Lung microvascular endothelial cell (primary cell): ENCODE results near the gene DCAF15. TPM values are rescaled to one million over a fixed set of nuclear protein-coding genes. Genes with fewer than 3 reads are reported as not detected.
"Not testable (repeated sequence)": the region's sequence is repeated elsewhere in the genome, so short reads cannot be mapped to it uniquely, and the experiment has no call there.

Source experiments
- DNase-seq, 2 donors: peaks; one replicate each; pipeline versions ENCODE4 v3.0.0 to v3.0.0-alpha.2; 2010; ENCODE audit warnings: low read depth in 2 of 2
- total RNA-seq: library from RNA; depleted of rRNA; stranded (reverse); fragments of >200 nt; gene quantifications from 2 replicates; pipeline ENCODE4 v1.2.1, GENCODE V29; 2014

The DCAF15 gene, protein sequence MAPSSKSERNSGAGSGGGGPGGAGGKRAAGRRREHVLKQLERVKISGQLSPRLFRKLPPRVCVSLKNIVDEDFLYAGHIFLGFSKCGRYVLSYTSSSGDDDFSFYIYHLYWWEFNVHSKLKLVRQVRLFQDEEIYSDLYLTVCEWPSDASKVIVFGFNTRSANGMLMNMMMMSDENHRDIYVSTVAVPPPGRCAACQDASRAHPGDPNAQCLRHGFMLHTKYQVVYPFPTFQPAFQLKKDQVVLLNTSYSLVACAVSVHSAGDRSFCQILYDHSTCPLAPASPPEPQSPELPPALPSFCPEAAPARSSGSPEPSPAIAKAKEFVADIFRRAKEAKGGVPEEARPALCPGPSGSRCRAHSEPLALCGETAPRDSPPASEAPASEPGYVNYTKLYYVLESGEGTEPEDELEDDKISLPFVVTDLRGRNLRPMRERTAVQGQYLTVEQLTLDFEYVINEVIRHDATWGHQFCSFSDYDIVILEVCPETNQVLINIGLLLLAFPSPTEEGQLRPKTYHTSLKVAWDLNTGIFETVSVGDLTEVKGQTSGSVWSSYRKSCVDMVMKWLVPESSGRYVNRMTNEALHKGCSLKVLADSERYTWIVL
- 6.1 and 8.5 TPM in 2 replicates for total RNA-seq

DNA sequence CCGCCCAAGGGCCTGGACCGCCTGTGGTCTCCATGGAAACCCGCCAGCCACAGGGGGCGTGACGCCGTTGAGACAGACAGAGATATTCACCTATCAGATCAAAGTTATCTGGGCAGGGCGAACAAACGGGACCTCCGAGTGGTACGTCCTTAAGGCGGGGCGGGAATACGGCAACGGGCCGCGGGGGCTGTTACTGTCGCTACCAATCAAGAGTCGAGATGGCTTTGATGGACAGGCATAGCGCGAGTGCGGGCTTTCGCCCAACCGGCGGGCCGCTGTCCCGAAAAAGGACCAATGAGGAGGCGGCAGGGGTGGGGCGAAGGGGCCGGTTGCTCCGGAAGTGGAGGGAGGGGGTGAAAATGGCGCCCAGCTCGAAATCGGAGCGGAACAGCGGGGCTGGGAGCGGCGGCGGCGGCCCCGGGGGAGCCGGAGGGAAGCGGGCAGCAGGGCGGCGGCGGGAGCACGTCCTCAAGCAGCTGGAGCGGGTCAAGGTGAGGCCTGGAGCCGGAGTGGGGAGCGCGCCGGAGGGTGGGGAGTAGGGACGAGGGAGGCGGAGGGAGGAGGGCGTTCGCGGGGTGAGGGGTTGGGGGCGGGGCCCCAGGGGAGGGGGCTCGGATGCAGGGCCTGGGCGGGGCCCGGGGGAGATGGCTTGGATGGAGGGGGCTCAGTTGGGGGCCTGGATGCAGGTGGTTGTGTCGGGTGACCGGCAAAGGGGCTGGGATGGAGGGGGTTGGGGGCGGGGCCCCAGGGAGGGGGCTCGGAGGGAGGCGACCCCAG is at the start of gene DCAF15:
DCAF15 (plus strand) TSS at position 356 of the 777 bp plus-strand sequence; CDS start at position 360, 4 bp downstream.
- peak; percentile 100 for DNase-seq

DNA sequence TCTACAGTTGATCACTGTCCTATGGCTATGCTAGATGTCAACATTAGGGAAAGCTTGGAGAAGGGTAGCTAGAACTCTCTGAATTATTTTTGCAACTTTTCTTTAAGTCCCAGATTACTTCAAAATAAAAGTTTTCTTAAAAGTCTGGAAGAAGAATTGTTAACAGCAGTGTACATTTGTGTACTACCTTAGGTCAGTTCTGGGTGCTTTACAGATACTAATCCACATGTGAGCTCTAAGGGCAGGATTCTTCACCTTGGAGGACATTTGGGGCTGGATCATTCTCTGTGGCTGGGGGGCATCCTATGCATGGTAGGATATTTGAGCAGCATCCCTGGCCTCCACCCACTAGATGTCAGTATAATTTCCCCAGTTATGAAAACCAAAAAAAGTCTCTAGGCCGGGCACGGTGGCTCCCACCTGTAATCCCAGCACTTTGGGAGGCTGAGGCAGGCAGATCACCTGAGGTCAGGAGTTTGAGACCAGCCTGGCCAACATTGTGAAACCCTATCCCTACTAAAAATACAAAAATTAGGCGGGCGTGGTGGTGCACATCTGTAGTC is 49.2 kb upstream of the DCAF15 start:
- peak; percentile 27 to 49 for DNase-seq

DNA sequence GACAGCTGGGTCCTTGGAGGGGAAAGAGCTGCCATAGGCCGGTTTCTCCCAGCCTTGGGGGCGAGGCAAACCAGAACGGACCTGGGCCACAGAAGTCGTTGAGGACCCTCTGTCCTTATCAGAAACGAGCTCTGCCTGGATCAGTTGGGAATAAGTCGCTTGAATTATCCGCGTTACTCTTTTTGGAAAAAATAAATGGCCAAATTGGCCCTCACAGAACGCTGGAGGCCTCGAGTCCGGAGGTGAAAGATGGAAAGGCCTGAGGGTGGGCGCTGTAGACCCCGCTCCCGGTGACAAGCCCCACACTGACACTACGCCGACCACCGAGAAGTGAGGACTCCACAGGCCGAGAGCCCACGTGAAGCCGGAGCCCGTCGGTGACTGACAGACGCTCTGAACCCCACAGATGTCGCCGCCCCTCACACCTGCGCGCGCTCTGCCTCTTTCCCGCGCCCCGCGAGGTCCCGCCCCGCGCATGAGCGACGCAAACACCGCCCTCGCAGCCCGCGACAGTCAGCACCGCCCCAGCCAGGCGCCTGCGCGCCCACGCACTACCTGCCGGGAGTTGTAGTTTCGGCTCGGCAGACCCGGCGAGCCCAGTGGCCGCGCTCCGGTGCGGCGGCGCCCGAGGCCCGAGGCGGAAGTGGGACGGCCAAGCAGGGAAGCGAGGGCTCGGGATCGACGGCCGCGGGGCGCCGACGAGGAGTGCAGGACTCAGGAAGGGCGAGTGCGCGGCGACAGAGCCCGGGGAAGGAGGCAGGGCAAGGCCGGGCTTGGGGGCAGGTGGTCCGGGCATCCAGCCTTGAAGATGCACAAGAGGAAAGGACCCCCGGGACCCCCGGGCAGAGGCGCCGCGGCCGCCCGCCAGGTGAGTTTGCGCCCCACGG is 46.4 kb upstream of the DCAF15 start, which contains the start of the genes BRME1 and CC2D1A:
BRME1 (minus strand) TSS at position 484 of the 887 bp plus-strand sequence. CDS start 1,225 bp downstream, outside the sequence.
CC2D1A (plus strand) TSS at position 568 of the 887 bp plus-strand sequence; CDS start at position 809, 241 bp downstream.
- DNase-seq, result peak; percentile 83 to 89

DNA sequence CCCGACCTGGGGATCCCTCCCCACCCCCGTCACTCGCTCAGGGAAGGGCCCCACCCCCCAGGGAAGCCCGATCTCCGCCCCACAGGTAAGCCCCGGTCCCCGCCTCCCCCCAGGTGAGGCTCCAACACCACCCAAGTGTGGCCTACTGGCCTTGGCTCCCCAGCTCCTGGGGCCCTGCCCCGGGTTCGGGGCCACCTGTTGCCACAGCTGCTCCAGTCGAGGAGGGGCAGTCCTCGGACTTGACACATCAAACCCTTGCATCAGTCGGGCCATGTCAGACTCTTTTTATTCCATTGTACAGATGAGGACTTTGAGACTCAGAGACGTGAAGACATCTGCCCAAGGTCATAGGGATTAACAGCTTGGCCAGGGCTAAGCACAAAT is 45.8 kb upstream of the DCAF15 start:
- DNase-seq, result no peak

DNA sequence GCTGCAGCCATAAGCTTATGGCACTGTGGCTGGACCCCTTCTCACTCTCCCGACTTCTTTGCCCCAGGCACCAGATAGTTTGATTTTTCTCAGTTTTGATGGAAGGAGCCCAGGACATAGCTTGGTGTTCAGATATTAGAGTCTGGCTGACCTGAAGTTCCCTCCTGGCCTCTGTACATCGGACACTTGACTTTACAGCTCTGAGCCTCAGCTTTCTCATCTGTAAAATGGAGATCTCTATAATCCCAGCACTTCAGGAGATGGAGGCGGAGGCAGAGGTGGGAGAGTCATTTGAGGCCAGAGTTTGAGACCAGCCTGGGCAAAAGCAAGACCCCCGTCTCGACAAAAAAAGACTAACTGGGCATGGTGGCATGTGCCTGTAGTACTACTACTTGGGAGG is 45.4 kb upstream of the DCAF15 start:
- DNase-seq, result no peak

DNA sequence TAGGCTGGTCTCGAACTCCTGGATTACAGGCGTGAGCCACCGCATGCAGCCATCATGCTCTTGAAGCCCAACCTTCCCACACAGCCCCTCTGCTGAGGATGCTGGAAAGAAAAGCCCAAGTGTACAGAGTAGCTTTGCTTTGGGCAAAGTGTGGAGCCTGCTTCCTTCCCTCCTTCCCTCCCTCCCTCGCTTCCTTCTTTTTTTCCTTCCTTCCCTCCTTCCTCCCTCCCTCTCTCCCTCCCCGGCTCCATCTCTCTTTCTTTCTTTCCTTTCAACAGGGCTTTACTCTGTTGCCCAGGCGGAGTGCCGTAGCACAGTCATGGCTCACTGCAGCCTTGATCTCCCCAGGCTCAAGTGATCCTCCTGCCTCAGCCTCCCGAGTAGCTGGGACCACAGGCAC is 43.6 kb upstream of the DCAF15 start:
- DNase-seq, result no peak

DNA sequence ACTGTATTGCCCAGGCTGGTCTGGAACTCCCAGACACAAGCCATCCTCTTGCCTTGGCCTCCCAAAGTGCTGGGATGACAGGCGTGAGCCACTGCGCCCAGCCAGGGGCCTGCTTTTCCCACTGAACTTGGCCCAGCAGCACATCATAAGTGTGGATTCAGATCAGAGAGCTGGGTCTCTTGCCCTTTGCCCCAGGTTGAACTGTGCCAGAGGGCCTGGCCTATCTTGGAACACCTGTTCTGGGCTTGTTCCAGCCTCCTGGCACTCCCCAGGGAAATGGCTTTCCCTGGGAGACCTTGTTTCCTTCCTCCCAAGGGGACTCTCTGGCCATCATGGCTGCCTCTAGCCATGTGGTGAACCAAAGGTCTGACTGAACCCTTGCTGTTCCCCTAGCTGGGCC is 42.9 kb upstream of the DCAF15 start:
- no peak for DNase-seq

DNA sequence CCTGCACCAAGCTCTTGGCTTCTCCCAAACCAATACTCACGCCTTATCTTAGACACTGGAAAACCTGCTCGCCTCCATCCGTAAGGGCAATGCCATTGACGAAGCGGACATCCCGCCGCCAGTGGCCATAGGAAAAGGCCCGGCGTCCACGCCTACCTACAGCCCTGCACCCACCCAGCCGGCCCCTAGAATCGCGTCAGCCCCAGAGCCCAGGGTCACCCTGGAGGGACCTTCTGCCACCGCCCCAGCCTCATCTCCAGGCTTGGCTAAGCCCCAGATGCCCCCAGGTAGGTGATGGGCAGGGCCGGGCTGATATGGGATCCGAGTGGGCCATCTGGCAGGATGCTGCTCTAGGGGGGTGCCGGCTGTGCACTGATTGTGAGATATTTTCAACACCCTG is 39.0 kb upstream of the DCAF15 start:
- no peak for DNase-seq

DNA sequence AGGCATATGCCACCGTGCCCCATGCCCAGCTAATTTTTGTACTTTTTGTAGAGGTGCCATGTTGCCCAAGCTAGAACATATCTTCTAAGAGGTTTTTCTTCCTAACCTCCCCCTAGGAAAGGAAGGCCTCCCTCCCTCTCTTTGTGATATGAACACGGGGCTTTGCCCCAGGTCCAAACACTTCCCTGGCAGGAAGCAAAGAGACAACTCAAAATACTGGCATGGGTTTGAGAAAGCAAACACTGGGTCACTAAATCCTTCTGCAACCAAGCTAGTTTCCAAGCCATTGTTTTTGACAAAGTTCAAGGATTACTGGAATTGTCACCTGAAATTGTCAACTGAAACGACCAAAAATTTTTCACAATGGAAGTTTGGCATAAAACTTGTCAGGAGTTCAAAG is 37.5 kb upstream of the DCAF15 start:
- no peak for DNase-seq

DNA sequence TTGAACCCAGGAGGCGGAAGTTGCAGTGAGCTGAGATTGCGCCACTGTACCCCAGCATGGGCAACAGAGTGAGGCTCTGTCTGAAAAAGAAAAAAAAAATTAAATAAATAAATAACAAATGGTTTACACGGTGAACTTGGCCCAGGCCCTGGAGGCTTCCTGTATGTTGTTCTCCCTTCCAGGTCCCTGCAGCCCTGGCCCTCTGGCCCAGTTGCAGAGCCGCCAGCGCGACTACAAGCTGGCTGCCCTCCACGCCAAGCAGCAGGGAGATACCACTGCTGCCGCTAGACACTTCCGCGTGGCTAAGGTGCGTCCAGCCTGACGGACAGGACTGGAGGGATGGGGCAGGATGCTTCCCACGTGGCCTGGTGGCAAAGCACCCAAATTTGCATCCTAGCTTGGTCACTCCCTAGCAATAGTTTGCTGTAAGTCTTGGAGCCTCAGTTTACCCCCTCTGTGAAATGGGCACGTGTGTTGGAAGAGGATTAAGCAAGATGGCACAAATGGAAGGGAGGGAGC is 34.4 kb upstream of the DCAF15 start:
- DNase-seq, result peak in 1 of 2 donors; percentile 86

DNA sequence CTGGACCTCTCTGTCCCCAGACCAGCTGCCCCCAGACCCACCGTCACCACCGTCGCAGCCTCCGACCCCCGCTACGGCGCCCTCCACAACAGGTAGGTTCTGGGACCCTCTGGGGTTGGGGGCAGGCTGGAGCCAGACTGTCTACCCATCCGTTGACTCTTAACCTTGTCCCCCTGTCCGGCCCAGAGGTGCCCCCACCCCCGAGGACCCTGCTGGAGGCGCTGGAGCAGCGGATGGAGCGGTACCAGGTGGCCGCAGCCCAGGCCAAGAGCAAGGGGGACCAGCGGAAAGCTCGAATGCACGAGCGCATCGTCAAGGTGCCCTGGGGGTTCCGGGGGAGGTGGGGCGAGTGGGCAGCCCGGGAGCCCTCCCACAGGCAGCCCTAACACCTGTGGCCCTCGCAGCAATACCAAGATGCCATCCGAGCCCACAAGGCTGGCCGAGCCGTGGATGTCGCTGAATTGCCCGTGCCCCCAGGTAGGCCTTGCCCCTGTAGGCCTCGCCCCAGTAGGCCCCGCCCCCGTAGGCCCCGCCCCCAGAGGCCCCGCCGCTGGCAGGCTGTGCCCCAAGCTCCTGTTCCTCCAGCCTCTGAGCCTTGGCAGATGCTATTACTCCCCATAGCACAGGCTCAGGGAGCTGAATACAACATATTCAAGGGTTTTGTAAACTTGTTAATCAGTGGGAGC is 33.4 kb upstream of the DCAF15 start:
- no peak for DNase-seq

DNA sequence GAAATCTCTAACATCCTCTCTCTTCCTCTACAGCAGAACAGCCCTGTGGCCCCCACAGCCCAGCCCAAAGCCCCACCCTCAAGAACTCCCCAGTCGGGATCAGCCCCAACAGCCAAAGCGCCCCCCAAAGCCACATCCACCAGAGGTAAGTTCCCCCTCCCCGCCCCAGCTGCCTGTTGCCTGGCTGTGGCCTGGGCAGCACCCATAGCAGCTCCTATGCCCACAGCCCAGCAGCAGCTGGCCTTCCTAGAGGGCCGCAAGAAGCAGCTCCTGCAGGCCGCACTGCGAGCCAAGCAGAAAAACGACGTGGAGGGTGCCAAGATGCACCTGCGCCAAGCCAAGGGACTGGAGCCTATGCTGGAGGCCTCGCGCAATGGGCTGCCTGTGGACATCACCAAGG is 31.8 kb upstream of the DCAF15 start:
- DNase-seq, result no peak

DNA sequence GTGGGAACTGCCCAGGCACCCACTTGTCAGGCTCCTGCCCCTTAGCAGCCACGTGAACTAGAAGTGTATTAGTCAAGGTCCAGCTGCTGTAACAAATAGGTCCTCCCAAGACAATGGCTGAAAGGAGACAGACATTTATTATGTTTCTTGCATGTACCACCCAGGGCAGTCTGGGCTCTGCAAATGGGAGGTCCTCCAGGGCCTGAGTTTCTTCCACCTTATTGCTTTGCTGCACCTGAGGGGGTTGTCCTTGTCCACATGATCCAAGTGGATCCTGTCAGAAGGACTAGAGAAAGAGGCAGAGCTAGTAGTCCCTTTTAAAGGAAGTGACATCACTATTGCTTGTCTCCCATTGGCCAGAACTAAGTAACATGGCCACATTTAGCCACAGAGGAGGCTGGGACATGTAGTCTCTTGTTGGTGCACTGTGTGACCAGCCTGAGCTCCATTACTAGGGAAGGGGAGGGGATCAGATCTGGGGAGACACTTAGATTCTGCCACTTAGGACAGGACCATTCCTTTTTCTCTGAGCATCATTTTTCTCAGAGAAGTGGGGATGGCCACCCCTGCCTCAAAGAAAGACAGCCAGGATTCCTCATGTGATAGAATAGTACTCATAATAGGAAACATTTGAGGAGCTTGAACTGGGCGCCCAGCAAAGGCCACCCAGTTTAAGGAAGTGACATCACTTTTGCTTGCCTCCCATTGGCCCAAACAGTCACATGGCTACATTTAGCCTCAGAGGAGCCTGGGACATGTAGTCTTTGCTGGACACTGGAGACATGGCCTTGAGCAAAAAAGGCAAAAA is 31.2 kb upstream of the DCAF15 start:
- peak; percentile 49 to 51 for DNase-seq

DNA sequence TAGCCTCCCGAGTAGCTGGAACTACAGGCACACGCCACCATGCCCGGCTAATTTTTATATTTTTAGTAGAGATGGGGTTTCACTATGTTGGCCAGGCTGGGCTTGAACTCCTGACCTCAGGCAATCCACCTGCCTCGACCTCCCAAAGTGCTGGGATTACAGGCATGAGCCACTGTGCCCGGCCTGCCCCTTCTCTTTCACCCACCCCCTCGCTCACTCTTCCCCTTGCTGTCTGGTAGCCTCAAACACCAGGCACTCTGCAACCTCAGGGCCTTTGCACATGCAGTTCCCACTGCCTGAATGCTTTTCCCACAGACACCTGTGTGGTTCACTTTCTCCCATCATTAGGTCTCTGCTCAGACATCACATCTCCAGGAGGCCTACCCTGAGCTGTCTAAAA is 30.2 kb upstream of the DCAF15 start:
- not testable (repeated sequence) for DNase-seq

DNA sequence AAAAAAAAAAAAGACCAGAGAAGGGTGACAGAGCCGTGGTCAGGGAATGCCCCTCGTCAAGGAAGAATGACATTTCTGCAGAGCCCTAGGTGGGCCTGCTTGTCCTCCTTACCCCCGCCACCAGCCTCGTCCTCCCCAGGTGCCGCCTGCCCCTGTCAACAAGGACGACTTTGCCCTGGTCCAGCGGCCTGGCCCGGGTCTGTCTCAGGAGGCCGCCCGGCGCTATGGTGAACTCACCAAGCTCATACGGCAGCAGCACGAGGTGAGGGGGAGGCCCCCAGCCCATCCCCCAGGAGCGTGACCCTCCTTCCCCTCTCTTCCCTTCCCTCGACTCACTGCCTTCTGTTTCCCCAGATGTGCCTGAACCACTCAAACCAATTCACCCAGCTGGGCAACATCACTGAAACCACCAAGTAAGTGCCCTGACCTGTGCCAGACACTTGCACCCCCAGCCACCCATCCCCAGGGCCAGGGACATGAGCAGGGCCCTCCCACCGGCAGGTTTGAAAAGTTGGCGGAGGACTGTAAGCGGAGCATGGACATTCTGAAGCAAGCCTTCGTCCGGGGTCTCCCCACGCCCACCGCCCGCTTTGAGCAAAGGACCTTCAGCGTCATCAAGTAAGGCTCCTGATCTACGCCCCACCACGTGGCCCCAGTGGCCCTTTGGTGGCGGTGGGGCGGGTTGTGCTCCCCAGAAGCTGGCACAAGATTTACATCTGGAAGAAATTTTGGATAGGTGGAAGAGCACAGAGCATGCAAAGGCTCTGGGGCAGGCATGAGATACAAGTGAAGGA is 28.9 kb upstream of the DCAF15 start:
- DNase-seq, result no peak

DNA sequence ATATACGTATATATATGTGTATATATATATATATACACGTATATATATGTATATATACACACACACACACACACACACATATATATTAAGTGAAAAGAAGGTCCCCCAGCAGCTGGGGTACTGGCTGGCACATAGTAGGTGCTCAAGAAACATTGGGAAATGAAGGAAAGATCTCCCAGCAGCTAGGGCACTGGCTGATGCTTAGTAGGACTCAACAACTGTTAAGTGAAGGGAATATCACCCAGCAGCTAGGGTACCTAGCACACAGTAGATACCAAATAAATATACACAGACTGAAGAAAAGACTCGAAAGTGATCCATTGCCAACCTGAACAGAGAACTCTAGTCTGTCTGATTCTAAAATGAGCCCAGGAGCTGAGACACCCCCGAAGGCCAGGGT is 26.3 kb upstream of the DCAF15 start:
- no peak for DNase-seq

DNA sequence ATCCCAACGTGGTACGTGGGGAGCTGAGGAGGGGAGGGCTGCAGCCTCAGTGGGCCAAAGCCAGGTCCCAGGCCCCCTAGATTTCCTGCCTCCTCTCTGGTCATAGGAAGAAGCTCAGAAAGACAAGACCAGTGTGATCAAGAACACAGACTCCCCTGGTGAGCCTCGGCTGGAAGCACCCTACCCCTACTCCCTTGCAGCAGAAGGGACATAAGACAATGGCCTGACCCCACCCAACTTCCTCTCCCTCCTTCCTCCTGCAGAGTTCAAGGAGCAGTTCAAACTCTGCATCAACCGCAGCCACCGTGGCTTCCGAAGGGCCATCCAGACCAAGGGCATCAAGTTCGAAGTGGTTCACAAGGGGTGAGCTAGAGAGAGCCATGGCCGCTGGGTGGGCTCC is 25.6 kb upstream of the DCAF15 start:
- no peak for DNase-seq

DNA sequence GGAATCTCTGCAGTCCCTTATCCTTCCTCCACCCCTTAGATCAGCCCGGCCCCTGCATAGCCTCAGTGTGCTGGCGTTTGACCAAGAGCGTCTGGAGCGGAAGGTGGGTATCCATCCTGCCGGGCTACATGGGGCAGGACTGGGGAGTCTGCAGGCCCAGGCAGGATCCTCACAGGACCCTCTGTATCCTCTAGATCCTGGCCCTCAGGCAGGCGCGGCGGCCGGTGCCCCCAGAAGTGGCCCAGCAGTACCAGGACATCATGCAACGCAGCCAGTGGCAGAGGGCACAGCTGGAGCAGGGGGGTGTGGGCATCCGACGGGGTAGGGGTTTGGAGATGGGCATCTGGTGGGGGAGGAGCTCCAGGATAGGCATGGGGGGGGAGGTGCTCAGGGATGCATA is 23.0 kb upstream of the DCAF15 start:
- no peak for DNase-seq
